ENCODE results near the gene RBBP8NL. TPM values are rescaled to one million over a fixed set of nuclear protein-coding genes. Genes with fewer than 3 reads are reported as not detected.

RBBP8NL gene
- total and polyA plus RNA-seq, 9 of the 15 experiments (the other 6 are each of a cell fraction or from before 2014, with no cell fraction given), result not detected

- TF ChIP-seq, protein P1, sequence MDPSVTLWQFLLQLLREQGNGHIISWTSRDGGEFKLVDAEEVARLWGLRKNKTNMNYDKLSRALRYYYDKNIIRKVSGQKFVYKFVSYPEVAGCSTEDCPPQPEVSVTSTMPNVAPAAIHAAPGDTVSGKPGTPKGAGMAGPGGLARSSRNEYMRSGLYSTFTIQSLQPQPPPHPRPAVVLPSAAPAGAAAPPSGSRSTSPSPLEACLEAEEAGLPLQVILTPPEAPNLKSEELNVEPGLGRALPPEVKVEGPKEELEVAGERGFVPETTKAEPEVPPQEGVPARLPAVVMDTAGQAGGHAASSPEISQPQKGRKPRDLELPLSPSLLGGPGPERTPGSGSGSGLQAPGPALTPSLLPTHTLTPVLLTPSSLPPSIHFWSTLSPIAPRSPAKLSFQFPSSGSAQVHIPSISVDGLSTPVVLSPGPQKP (CRISPR knock-in tag; IDR thresholded peaks at IDR 0.05), result no peak
- 0 out of 2 replicates have a peak, but pooled peaks have one; percentile 14 for TF ChIP-seq SMARCE1 (IDR thresholded peaks at IDR 0.05)
Observed at GRCh38 chr20:62444286-62444685, 16.9 kb upstream of the RBBP8NL start (continued).

DNA sequence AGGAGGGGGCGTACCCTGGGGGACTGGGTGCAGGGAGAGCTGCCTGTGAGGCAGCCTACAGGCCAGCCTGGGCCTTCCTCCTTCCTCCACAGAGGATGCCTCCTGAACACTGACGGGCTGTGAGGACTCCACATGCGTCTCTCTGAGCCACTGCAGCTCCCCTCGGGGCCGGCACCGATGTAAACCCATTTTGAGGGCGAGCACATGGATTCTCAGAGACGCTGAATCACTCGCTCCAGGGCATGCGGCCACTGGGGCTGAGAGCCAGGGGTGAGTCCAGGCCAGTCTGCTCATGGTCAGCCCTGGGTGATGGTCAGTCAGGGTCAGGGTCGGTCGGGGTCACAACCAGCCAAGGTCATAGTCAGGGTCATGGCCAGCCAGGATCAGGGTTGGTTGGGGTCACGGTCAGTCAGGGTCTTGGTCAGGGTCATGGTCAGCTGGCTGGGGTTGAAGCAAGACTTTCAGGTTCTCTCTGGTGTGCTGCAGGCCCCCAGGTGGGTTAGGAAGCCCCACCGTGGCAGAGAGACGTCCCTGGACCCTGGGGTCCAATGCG, 14.7 kb upstream of the RBBP8NL start:
- FAIRE-seq, result no peak

More for the DNA sequence above, 14.7 kb upstream of the RBBP8NL start:
- Histone ChIP-seq H3K4me3 (no peak overlapping the region), H3K4me2 (ENCODE audit: insufficient read depth, low read length) (no peak overlapping the region), H3K36me3 (ENCODE audit: control insufficient read depth, insufficient read depth, low read length) (no peaks in the 10 kb centered on the region), H3K4me1 (replicated peaks in 1 of 2; ENCODE audit: control insufficient read depth in 2 of 2, insufficient read depth in 2 of 2, low read length in 2 of 2) (peaks cover 9 to 46% of the 10 kb centered on the region in 2 experiments; a peak in 4 of 5 replicates), H4K20me1 (replicated peaks; ENCODE audit: control insufficient read depth, insufficient read depth, low read length) (no peaks in the 10 kb centered on the region; the same call in 1 of the 2 replicates), H3K79me2 (ENCODE audit: control insufficient read depth, insufficient read depth, low read length) (no peaks in the 10 kb centered on the region), H3K27ac (ENCODE audit: extremely low read depth, low read depth, low read length) (no peak overlapping the region), H3K9me3 (replicated peaks; ENCODE audit: control insufficient read depth, insufficient read depth, low read depth, low read length) (no peaks in the 10 kb centered on the region), H3K9me1 (ENCODE audit: control insufficient read depth, insufficient read depth, low read length) (no peaks in the 10 kb centered on the region), H3K9ac (ENCODE audit: insufficient read depth in 1 of 2, low read depth in 2 of 2, low read length in 2 of 2) (peak overlapping the region in 1 of 2 experiments; percentile 55; a peak in 1 of 4 replicates), H2AFZ (ENCODE audit: low read depth, low read length) (no peak overlapping the region), H3K27me3 (ENCODE audit: control insufficient read depth in 2 of 2, insufficient read depth in 2 of 2, low read length in 2 of 2) (peaks cover 15 to 42% of the 10 kb centered on the region in 2 experiments; a peak in 4 of 5 replicates)
- ATAC-seq (peak; percentile 12; the same call in 1 of the 3 replicates), DNase-seq (ENCODE audit: extremely low read depth in 1 of 4, low spot score in 3 of 4) (no peak)
- no TSS peak for BruUV-seq (replicated peaks)
- intact Hi-C loops (cut with micrococcal nuclease), result no loop called here
- ChIA-PET POLR2A (interaction anchor here (1.3 kb wide), 1 partner anchor 24 kb away, joined by 3 read pairs; no protein-coding TSS in a partner anchor), CTCF (ENCODE audit: low intra/inter-chr PET ratio) (no interaction called here)
- TF ChIP-seq CREB3L1 (IDR thresholded peaks at IDR 0.05; ENCODE audit: borderline replicate concordance, low read depth) (no peak), KLF6 (CRISPR knock-in tag; IDR thresholded peaks at IDR 0.05; ENCODE audit: borderline replicate concordance) (no peak), ESRRA (IDR thresholded peaks at IDR 0.05; ENCODE audit: borderline replicate concordance, low read depth) (peak; percentile 58; the same call in 1 of the 2 replicates), MAX (CRISPR knock-in tag; IDR thresholded peaks at IDR 0.05) (peak; percentile 78)
- WGBS (ENCODE audit: insufficient coverage, low coverage, missing lambda C conversion rate), result 12% methylated on average over 14 of the region's 16 CpGs
- in situ Hi-C loops (cut with MboI), result no loop called here

Data from K562 (cell line).